ENCODE data around the gene LRRC75B.

DNA sequence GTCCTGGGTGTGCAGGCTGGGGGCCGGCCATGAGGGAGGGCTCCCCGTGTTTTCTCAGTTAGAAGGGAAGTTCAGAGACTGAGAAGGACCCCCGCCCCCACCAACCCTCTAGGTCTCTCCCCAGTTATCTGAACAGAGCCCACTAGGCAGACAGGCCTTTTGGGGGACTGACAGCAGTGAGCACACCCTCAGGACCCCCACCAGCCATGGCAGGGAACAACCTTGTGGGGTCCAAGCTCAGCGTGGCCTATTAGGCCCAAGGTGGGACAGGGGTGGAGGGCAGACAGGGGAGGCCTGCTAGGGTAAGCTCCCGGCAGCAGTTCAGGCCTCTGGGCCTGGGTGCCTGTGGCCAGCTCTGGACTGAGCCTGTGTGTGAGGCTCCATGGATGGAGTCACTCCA is 5.6 kb downstream of the LRRC75B start:
- TF ChIP-seq, protein P1, sequence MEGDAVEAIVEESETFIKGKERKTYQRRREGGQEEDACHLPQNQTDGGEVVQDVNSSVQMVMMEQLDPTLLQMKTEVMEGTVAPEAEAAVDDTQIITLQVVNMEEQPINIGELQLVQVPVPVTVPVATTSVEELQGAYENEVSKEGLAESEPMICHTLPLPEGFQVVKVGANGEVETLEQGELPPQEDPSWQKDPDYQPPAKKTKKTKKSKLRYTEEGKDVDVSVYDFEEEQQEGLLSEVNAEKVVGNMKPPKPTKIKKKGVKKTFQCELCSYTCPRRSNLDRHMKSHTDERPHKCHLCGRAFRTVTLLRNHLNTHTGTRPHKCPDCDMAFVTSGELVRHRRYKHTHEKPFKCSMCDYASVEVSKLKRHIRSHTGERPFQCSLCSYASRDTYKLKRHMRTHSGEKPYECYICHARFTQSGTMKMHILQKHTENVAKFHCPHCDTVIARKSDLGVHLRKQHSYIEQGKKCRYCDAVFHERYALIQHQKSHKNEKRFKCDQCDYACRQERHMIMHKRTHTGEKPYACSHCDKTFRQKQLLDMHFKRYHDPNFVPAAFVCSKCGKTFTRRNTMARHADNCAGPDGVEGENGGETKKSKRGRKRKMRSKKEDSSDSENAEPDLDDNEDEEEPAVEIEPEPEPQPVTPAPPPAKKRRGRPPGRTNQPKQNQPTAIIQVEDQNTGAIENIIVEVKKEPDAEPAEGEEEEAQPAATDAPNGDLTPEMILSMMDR (IDR thresholded peaks at IDR 0.05) = no peak
- no peak for TF ChIP-seq POLR2A (IDR thresholded peaks at IDR 0.05)

All from esophagus squamous epithelium (tissue), 4 donors.